OCI-LY7 (cell line): Measurements from ENCODE around the gene MYLK4. TPM values are rescaled to one million over a fixed set of nuclear protein-coding genes. Genes with fewer than 3 reads are reported as not detected.

ENCODE experiments used
- BruUV-seq: library from RNA; stranded (reverse); fragments of 400-500 nt; replicated peaks from 2 replicates; lab custom pipeline; 2021; lab: Mats Ljungman, UMichigan
- CTCF ChIA-PET: fragments of 300-600 bp; sonication (Branson Sonifier 250); formaldehyde crosslinking; loops from one replicate; lab custom pipeline; 2022; ENCODE audit warnings: antibody characterized with exemption; ENCODE audit not compliant: unreplicated experiment; lab: Charles Lee
- POLR2A ChIA-PET: fragments of 300-600 bp; sonication (Branson Sonifier 250); formaldehyde crosslinking; loops from one replicate; lab custom pipeline; 2022; ENCODE audit warnings: antibody characterized with exemption; lab: Charles Lee
- DNase-seq: peaks from one replicate; pipeline ENCODE4 v3.0.0-alpha.2; 2015; ENCODE audit warnings: low spot score
- H2AFZ ChIP-seq: fragments of 200-600 bp; sonication (generic), shearing (Covaris generic); 2 replicates; pipeline ENCODE4 v1.6.1; 2014; ENCODE audit warnings: mild to moderate bottlenecking, antibody characterized with exemption, low read length, moderate library complexity
- H3K27ac ChIP-seq: fragments of 200-600 bp; sonication (generic); 2 replicates; pipeline ENCODE4 v1.5.1; 2014; ENCODE audit warnings: mixed run types, low read depth, mild to moderate bottlenecking, moderate library complexity, low read length, inconsistent platforms; ENCODE audit not compliant: poor library complexity, severe bottlenecking
- H3K36me3 ChIP-seq: fragments of 200-600 bp; sonication (generic); 2 replicates; pipeline ENCODE4 v1.6.1; 2014; ENCODE audit warnings: mild to moderate bottlenecking, antibody characterized with exemption, low read length, moderate library complexity, mixed read lengths; ENCODE audit not compliant: insufficient read depth
- H3K4me1 ChIP-seq: fragments of 200-600 bp; sonication (generic); 2 replicates; pipeline ENCODE4 v1.5.1; 2014; ENCODE audit warnings: mild to moderate bottlenecking, low read length; ENCODE audit not compliant: insufficient read depth, poor library complexity, severe bottlenecking
- H3K4me2 ChIP-seq: fragments of 200-600 bp; sonication (generic); 2 replicates; pipeline ENCODE4 v1.6.1; 2014; ENCODE audit warnings: mild to moderate bottlenecking, low read length
- H3K4me3 ChIP-seq: fragments of 200-600 bp; sonication (generic); 2 replicates; pipeline ENCODE4 v1.5.1; 2014; ENCODE audit warnings: mild to moderate bottlenecking, low read depth, low read length; ENCODE audit not compliant: poor library complexity, severe bottlenecking
- H3K79me2 ChIP-seq: fragments of 200-600 bp; sonication (generic); 2 replicates; pipeline ENCODE4 v1.6.1; 2016; ENCODE audit warnings: low read depth, mild to moderate bottlenecking, low read length, moderate library complexity, mixed read lengths; ENCODE audit not compliant: insufficient read depth
- H3K9me2 ChIP-seq: fragments of 200-600 bp; sonication (generic); 2 replicates; pipeline ENCODE4 v1.6.1; 2016; ENCODE audit warnings: mild to moderate bottlenecking, low read length, mixed read lengths; ENCODE audit not compliant: insufficient read depth
- H3K9me3 ChIP-seq: fragments of 200-600 bp; sonication (generic); 2 replicates; pipeline ENCODE4 v1.6.1; 2014; ENCODE audit warnings: mild to moderate bottlenecking, mixed run types, low read length, mixed read lengths
- H4K20me1 ChIP-seq: fragments of 200-600 bp; sonication (generic); 2 replicates; pipeline ENCODE4 v1.6.1; 2014; ENCODE audit warnings: mild to moderate bottlenecking, antibody characterized with exemption, low read length, moderate library complexity, mixed read lengths; ENCODE audit not compliant: insufficient read depth
- EZH2phosphoT487 ChIP-seq: fragments of 200-600 bp; sonication (generic); IDR thresholded peaks from 2 replicates; pipeline ENCODE4 v1.6.1; 2018; ENCODE audit warnings: low read depth, borderline replicate concordance, mild to moderate bottlenecking, mixed run types, antibody characterized with exemption, low read length, moderate library complexity, mixed read lengths
- intact Hi-C: fragments of 100-400 bp; cut with micrococcal nuclease; formaldehyde crosslinking; loops from one replicate; pipeline ENCODE4 v1.10.0; 2022; ENCODE audit not compliant: unreplicated experiment
- total RNA-seq, 2 experiments: library from RNA; depleted of rRNA in 1 of 2; stranded (reverse); fragments of >200 nt in 1 of 2; shearing (Covaris generic) in 1 of 2; gene quantifications; 2 replicates each; pipeline ENCODE4 v1.2.3, GENCODE V29; 2014 to 2022
- TF ChIP-seq, protein P1 (sequence below): fragments of 200-600 bp; sonication (generic); conservative IDR thresholded peaks from 2 replicates; pipeline ENCODE4 v1.5.1; 2014; ENCODE audit warnings: mild to moderate bottlenecking, antibody characterized with exemption, low read length, moderate library complexity, mixed read lengths

MYLK4 gene
- total RNA-seq, 2 experiments from 2014 or later = 0.16 to 0.36 TPM

DNA sequence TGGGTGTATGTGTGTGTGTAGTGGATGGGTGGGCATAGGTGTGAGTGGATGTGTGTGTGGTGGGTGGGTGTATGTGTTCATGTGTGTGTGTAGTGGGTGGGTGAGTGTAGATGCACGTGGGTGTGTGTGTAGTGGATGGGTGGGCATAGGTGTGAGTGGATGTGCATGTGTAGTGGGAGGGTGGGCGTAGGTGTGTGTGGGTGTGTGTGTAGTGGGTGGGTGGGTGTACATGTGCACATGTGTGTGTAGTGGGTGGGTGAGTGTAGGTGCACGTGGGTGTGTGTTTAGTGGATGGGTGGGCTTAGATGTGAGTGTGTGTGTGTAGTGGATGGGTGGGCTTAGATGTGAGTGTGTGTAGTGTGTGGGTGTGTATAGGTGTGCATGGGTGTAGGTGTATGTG, 104.4 kb downstream of the MYLK4 start:
- ChIA-PET CTCF (no interaction called here), POLR2A (no interaction called here)
- Histone ChIP-seq H3K9me3 (no peaks in the 10 kb centered on the region), H3K4me1 (no peaks in the 10 kb centered on the region), H4K20me1 (no peaks in the 10 kb centered on the region), H3K9me2 (no peaks in the 10 kb centered on the region), H3K27ac (no peak overlapping the region), H3K36me3 (no peaks in the 10 kb centered on the region), H2AFZ (no peak overlapping the region), H3K4me2 (no peak overlapping the region), H3K79me2 (no peaks in the 10 kb centered on the region), H3K4me3 (no peak overlapping the region)
- TF ChIP-seq, protein P1, sequence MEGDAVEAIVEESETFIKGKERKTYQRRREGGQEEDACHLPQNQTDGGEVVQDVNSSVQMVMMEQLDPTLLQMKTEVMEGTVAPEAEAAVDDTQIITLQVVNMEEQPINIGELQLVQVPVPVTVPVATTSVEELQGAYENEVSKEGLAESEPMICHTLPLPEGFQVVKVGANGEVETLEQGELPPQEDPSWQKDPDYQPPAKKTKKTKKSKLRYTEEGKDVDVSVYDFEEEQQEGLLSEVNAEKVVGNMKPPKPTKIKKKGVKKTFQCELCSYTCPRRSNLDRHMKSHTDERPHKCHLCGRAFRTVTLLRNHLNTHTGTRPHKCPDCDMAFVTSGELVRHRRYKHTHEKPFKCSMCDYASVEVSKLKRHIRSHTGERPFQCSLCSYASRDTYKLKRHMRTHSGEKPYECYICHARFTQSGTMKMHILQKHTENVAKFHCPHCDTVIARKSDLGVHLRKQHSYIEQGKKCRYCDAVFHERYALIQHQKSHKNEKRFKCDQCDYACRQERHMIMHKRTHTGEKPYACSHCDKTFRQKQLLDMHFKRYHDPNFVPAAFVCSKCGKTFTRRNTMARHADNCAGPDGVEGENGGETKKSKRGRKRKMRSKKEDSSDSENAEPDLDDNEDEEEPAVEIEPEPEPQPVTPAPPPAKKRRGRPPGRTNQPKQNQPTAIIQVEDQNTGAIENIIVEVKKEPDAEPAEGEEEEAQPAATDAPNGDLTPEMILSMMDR = no peak
- TF ChIP-seq EZH2phosphoT487 = no peak
- no TSS peak for BruUV-seq
- intact Hi-C loops = no loop called here
- no peak for DNase-seq

DNA sequence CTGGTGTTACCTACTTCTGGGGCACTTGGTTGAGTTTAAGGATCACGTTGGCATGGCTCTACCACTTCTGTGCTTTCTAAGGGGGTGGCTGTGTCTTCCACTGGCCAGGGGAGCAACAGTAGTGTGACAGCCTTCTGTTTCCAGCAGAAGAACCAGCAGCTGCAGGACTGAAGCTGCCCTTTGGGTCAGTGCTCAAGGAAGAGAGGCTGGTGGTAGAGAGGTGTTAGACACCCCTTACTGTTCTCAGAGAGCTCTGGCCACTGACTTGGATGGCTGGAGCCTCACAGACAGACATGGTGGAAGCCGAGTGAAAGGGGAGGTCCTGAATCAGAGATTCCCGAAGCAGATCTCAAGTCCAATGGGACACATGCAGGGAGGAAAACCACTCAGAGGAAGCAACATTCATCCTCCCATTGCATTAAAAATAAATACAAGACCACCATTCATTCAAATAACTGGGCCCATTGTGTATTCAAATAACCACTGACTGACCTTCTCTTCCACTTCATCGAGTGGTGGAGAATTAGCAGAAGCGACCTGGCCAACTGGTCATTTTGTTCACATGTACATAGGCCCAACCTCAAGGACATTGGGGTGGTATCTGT, 106.7 kb downstream of the MYLK4 start:
- DNase-seq = no peak
- intact Hi-C loops = no loop called here
- H2AFZ ChIP-seq = no peak overlapping the region
- ChIA-PET CTCF (no interaction called here), POLR2A (interaction anchor here (0.7 to 1.8 kb wide), 2 partner anchors 17 to 20 kb away, joined by 3 to 5 read pairs; no protein-coding TSS in a partner anchor)
- H4K20me1 ChIP-seq = no peaks in the 10 kb centered on the region
- H3K4me1 ChIP-seq = no peaks in the 10 kb centered on the region
- no peak overlapping the region for H3K27ac ChIP-seq
- no TSS peak for BruUV-seq
- no peaks in the 10 kb centered on the region for H3K36me3 ChIP-seq
- no peaks in the 10 kb centered on the region for H3K9me3 ChIP-seq
- H3K4me3 ChIP-seq = no peak overlapping the region
- H3K4me2 ChIP-seq = no peak overlapping the region
- no peaks in the 10 kb centered on the region for H3K79me2 ChIP-seq
- no peaks in the 10 kb centered on the region for H3K9me2 ChIP-seq
- no peak for TF ChIP-seq EZH2phosphoT487

DNA sequence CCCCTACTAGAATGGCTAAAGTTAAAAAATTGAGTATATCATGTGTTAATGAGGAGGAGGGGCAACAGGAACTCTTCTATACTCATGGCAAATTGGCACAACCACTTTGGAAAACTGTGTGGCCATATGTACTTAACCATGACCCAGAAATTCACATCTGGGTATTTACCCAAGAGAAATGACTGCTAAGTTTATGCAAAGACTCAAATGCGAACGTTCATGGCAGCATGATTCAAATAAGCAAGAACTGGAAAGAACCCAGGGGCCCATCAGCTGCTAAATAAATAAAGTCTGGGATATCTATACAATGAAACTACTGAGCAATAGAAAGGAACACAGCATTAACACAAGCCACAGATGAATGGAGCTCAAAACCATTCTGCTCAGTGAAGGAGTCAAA, 107.6 kb downstream of the MYLK4 start:
- Histone ChIP-seq H3K27ac (no peak overlapping the region), H3K4me1 (no peaks in the 10 kb centered on the region), H3K4me3 (no peak overlapping the region), H4K20me1 (no peaks in the 10 kb centered on the region), H3K9me3 (no peaks in the 10 kb centered on the region), H3K36me3 (no peaks in the 10 kb centered on the region), H3K9me2 (no peaks in the 10 kb centered on the region), H3K4me2 (no peak overlapping the region), H2AFZ (no peak overlapping the region), H3K79me2 (no peaks in the 10 kb centered on the region)
- TF ChIP-seq, protein P1 = no peak
- TF ChIP-seq EZH2phosphoT487 = no peak
- ChIA-PET CTCF (no interaction called here), POLR2A (no interaction called here)
- no TSS peak for BruUV-seq
- intact Hi-C loops = no loop called here
- no peak for DNase-seq
